GM12875 (cell line): ENCODE results near the gene ENOX1.

Experiments
- H3K4me3 ChIP-seq: one replicate; pipeline ENCODE4 v1.5.1; 2011; ENCODE audit warnings: low read depth, low read length, control low read depth
- TF ChIP-seq, protein P1 (sequence below): IDR thresholded peaks from 2 replicates; pipeline ENCODE4 v1.5.1; 2011; ENCODE audit warnings: low read depth, mild to moderate bottlenecking, control low read depth, inconsistent platforms, low read length, moderate library complexity, borderline replicate concordance; ENCODE audit not compliant: insufficient read depth

Gene ENOX1

DNA sequence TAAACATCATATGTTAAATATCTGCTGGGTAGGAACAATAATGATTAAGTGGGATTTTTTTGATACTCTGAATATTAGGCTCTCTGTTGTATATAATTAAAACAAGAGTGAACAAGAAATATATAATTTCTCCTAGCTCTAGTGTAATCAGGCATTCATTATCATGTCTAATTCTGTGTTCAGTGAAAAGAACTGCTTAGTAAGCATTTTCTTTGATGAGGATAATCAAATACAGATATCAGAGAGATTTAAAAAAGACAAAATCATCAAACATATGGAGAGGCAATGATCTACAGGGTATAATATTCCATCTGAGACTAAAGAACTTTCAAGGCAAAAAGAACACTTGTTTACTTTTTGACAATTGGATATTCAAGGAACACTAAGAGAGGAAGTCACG, 522.3 kb downstream of the ENOX1 start:
- H3K4me3 ChIP-seq: no peak overlapping the region

DNA sequence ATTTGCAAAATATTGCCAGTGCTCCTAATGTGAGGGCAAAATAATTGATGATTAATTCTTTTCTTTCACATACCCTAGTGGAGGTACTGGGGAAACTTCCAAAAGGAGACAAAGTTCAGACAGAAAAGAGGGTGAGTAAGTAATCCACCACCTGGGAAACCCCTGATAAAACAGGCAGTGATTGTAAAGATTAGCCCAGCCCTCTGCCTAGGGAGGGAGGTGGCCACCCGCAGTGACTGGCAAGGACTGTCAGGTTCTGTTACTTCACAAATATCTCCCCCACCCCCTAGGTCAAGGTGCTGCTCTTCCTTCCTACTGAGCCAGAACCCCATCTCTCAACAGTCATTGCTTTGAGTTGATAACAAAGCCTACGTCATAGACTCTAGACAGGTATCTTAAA, 523.7 kb downstream of the ENOX1 start:
- TF ChIP-seq, protein P1, sequence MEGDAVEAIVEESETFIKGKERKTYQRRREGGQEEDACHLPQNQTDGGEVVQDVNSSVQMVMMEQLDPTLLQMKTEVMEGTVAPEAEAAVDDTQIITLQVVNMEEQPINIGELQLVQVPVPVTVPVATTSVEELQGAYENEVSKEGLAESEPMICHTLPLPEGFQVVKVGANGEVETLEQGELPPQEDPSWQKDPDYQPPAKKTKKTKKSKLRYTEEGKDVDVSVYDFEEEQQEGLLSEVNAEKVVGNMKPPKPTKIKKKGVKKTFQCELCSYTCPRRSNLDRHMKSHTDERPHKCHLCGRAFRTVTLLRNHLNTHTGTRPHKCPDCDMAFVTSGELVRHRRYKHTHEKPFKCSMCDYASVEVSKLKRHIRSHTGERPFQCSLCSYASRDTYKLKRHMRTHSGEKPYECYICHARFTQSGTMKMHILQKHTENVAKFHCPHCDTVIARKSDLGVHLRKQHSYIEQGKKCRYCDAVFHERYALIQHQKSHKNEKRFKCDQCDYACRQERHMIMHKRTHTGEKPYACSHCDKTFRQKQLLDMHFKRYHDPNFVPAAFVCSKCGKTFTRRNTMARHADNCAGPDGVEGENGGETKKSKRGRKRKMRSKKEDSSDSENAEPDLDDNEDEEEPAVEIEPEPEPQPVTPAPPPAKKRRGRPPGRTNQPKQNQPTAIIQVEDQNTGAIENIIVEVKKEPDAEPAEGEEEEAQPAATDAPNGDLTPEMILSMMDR: no peak
- H3K4me3 ChIP-seq: no peak overlapping the region

More for the DNA sequence above, 522.3 kb downstream of the ENOX1 start:
- TF ChIP-seq, protein P1: no peak

DNA sequence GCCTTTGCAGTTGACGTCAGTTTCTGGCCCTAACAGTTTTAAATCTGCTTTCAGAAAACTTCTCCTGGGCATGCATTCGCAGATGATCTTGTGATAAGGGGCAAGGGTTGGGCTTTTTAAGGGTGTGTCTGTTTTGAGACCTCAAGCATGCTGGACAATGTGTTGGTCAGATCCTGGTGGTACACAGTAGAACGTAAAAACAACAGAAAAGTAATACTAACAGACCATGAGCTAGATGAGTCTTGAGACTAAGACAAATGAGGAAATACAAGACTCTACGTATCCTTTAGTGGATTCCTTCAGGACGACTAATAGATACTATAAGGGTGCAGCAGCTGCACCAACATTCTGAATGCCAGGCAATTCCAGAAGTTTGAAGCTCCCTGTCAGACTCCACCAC, 525.8 kb downstream of the ENOX1 start:
- TF ChIP-seq, protein P1: no peak

DNA sequence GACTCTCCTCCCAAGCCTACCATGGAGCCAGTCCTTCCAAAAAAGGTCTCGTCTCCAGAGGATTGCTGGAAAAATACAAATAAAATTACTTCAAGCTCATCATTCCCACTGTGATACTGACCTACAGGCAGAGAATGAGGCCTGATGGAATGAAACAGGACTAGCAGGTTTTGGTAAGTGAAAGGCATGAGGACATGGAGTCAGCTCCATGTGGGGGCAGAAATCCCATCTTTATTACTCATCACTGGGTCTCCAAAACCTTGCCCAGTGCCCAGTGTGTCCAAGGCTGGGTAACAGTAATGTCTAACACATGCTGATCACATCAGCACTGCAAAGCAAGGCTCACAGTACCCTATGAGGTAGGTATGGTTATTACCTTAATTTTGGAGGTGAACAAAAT, 528.0 kb downstream of the ENOX1 start:
- H3K4me3 ChIP-seq: no peak overlapping the region
- TF ChIP-seq, protein P1: no peak

More for the DNA sequence above, 525.8 kb downstream of the ENOX1 start:
- H3K4me3 ChIP-seq: no peak overlapping the region

DNA sequence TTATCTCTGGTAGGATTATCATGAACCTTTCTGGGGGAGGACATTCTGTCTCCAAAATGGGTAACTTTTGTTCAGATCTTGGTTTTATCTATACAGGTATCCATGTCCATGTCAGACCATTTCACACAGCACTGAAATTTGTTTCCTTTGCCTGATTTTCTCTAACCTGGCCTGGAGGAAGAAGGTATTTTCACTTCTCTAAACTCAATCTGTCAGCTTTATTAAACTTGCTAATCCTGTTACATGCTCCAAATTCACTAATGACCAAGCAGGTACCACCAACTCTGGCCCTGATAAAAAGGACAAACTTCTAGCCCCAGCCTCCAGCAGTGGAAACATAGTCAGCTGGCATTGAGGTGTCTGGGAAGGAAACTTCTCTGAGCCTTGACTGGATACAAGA, 529.0 kb downstream of the ENOX1 start:
- H3K4me3 ChIP-seq: no peak overlapping the region
- TF ChIP-seq, protein P1: no peak

DNA sequence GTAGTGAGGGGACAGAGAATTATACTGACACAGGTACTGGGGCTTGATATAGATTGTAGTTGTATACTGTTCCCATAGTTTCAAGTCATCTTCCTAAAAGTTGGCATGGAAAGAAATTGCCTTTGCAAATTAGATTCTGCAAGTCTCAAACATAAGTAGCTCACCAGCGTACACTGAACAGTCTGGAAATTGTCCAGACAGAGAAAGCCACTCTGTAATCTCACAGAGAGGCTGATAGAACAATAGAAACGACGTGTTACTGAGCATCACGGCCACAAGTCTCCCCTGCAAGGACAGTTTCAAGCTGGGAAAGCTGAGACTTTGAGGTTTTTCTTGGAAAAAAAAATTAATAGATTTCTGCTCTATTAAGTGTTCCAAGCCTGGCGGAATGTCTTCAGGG, 534.8 kb downstream of the ENOX1 start:
- TF ChIP-seq, protein P1: no peak
- no peak overlapping the region for H3K4me3 ChIP-seq

DNA sequence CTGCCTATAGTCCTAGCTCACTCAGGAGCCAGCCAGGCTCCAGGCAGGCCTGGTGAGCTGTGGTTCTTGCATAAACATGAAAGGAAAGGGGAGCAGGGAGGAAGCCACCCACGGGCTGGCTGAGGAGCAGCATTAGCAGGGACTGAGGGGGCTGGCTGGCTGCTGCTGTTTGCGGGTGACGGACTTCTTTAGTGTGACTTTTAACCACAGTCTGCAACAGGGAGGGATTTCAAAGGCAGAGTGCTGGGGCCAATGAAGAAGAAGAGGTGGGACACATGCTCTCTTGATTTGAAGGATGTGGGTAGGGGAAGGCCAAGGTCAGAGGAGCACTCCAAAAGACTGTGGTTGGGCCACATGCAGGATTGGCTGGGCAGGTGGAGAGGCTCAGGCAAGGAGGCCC, 540.4 kb downstream of the ENOX1 start:
- H3K4me3 ChIP-seq: no peak overlapping the region
- TF ChIP-seq, protein P1: no peak
